Measurements from ENCODE around the gene FGFBP1.

- TF ChIP-seq CTCF (IDR thresholded peaks at IDR 0.05) = no peak
- no peak for TF ChIP-seq POLR2A (IDR thresholded peaks at IDR 0.05)
- no peak for TF ChIP-seq POLR2AphosphoS5 (IDR thresholded peaks at IDR 0.05)
- TF ChIP-seq EP300 (IDR thresholded peaks at IDR 0.05) = no peak
These were observed 26.3 kb downstream of the FGFBP1 start for GRCh38 chr4:15912236-15912635.

Data from upper lobe of left lung (tissue), 4 donors.